Esophagus squamous epithelium (tissue), 5 donors: ENCODE measurements around the gene ATP8B3. TPM values are rescaled to one million over a fixed set of nuclear protein-coding genes. Genes with fewer than 3 reads are reported as not detected.

Experiments
- DNase-seq: peaks from one replicate; lab custom pipeline; 2025; lab: John Stamatoyannopoulos, UW
- H3K27ac ChIP-seq, 4 donors: fragments of 200-600 bp; sonication (generic); one replicate each; pipeline ENCODE4 v1.5.1; 2016 to 2019; ENCODE audit warnings: mild to moderate bottlenecking in 1 of 4
- H3K27me3 ChIP-seq, 4 donors: fragments of 200-600 bp; sonication (generic); 1 replicate in 3 of 4; 2 replicates in 1 of 4; pipeline versions ENCODE4 v1.5.1 to v1.6.0; 2017 to 2021; ENCODE audit warnings: antibody characterized with exemption in 1 of 4
- H3K36me3 ChIP-seq, 3 donors: fragments of 200-600 bp; sonication (generic); one replicate each; pipeline ENCODE4 v1.5.1; 2016 to 2019
- H3K4me1 ChIP-seq, 3 donors: fragments of 200-600 bp; sonication (generic); one replicate each; pipeline ENCODE4 v1.5.1; 2017 to 2019
- H3K4me3 ChIP-seq, 4 donors: fragments of 200-600 bp; sonication (generic); 1 replicate in 3 of 4; 2 replicates in 1 of 4; pipeline ENCODE4 v1.5.1; 2016 to 2019; ENCODE audit warnings: mild to moderate bottlenecking in 2 of 4, moderate library complexity in 1 of 4
- H3K9me3 ChIP-seq, 3 donors: fragments of 200-600 bp; sonication (generic); one replicate each; pipeline ENCODE4 v1.5.1; 2016 to 2019
- POLR2A ChIP-seq, 4 donors: fragments of 450-650 bp; IDR thresholded peaks; one replicate each; pipeline ENCODE4 v1.6.1; 2017; ENCODE audit warnings: antibody characterized with exemption in 4 of 4, mild to moderate bottlenecking in 4 of 4, moderate library complexity in 3 of 4
- WGBS, 2 donors: methylation state at CpG; one replicate each; pipeline ENCODE4 v1.1.5; 2018; 5-methylcytosine and 5-hydroxymethylcytosine counted together
- intact Hi-C: fragments of 100-400 bp; cut with DNase I; formaldehyde crosslinking; loops from one replicate; pipeline ENCODE4 v1.15.0; 2022
- total RNA-seq, 4 donors: library from RNA; depleted of rRNA; stranded (reverse); fragments of >200 nt; gene quantifications; one replicate each; pipeline ENCODE4 v1.1.0, GENCODE V29; 2016
- TF ChIP-seq, protein P1 (sequence below), 6 experiments: fragments of 450-650 bp in 4 of 6; fragments of 200-600 bp in 2 of 6; sonication (generic) in 2 of 6; IDR thresholded peaks; one replicate each; pipeline ENCODE4 v1.5.1; 2016 to 2019; ENCODE audit warnings: antibody characterized with exemption in 6 of 6, mild to moderate bottlenecking in 4 of 6, moderate library complexity in 4 of 6
- donor health status: DM: yes; HTN: yes; CAD: no.

The ATP8B3 gene
- total RNA-seq, 4 donors from 2014 or later, result 0.57 to 3.0 (median 1.4) TPM

DNA sequence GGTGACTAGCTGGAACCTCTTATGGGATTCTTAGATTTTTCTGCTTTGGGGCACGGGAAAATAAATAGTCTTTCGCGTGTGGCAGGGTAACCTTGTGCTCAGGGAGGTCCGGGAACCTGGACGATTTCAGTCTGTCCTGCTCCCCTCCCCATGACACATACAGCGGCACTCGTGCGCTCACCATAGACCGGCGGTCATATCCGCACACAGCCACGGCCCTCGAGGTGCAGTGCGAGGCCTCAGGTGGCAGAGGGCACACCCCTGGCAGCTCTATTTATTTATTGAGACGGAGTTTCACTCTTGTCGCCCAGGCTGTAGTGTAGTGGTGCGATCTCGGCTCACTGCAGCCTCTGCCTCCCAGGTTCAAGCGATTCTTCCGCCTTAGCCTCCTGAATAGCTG lies 55.8 kb downstream of the ATP8B3 start:
- no peak for TF ChIP-seq POLR2A (IDR thresholded peaks at IDR 0.05)
- TF ChIP-seq, protein P1, sequence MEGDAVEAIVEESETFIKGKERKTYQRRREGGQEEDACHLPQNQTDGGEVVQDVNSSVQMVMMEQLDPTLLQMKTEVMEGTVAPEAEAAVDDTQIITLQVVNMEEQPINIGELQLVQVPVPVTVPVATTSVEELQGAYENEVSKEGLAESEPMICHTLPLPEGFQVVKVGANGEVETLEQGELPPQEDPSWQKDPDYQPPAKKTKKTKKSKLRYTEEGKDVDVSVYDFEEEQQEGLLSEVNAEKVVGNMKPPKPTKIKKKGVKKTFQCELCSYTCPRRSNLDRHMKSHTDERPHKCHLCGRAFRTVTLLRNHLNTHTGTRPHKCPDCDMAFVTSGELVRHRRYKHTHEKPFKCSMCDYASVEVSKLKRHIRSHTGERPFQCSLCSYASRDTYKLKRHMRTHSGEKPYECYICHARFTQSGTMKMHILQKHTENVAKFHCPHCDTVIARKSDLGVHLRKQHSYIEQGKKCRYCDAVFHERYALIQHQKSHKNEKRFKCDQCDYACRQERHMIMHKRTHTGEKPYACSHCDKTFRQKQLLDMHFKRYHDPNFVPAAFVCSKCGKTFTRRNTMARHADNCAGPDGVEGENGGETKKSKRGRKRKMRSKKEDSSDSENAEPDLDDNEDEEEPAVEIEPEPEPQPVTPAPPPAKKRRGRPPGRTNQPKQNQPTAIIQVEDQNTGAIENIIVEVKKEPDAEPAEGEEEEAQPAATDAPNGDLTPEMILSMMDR (IDR thresholded peaks at IDR 0.05), result no peak
- 7 to 14% methylated on average over 7 to 15 of the region's 20 CpGs for WGBS, 2 donors
- H3K4me3 ChIP-seq, result no peak overlapping the region

DNA sequence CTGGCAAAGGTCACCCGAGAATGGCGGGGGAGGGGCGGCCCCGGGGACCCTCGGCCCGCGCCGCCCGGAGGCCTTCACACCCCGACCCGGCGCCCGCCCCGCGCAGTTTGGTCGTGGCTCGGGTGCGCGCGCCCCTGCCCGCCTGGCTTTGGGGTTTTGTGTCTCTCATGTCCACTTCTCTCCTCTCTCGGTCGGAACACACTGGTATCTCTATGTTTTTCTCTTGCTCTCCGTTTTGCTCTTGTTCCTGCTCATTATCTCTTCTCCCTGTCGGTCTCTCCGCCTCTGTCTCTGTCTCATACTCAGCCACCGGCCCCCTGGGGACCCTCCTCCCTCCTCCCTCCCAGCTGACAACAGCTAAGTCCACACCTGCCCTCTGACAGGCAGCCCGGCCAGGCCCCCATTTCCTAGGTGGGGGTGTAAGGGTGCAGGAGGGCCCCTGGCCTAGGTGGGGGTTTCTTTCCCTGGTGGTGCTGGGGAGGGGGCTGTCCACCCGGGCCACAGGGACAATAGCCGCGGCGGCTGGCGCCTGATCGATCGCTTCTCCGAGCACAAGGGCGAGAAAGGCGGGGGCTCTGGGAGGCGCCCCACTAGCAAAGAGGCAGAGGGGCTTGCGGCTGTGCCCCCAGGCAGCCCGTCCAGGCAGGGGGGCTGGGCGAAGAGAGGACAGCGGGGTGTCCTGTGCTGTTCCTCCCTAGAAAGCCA lies 56.5 kb downstream of the ATP8B3 start:
- intact Hi-C loops, result no loop called here

More for the DNA sequence above, 55.8 kb downstream of the ATP8B3 start:
- peaks cover 4 to 44% (median 13%) of the 10 kb centered on the region in 3 donors for H3K4me1 ChIP-seq
- H3K9me3 ChIP-seq, result no peaks in the 10 kb centered on the region
- intact Hi-C loops, result no loop called here
- peaks cover 61 to 100% (median 67%) of the 10 kb centered on the region in 4 donors for H3K27me3 ChIP-seq
- H3K27ac ChIP-seq, result no peak overlapping the region
- no peak for DNase-seq
- H3K36me3 ChIP-seq, result no peaks in the 10 kb centered on the region

DNA sequence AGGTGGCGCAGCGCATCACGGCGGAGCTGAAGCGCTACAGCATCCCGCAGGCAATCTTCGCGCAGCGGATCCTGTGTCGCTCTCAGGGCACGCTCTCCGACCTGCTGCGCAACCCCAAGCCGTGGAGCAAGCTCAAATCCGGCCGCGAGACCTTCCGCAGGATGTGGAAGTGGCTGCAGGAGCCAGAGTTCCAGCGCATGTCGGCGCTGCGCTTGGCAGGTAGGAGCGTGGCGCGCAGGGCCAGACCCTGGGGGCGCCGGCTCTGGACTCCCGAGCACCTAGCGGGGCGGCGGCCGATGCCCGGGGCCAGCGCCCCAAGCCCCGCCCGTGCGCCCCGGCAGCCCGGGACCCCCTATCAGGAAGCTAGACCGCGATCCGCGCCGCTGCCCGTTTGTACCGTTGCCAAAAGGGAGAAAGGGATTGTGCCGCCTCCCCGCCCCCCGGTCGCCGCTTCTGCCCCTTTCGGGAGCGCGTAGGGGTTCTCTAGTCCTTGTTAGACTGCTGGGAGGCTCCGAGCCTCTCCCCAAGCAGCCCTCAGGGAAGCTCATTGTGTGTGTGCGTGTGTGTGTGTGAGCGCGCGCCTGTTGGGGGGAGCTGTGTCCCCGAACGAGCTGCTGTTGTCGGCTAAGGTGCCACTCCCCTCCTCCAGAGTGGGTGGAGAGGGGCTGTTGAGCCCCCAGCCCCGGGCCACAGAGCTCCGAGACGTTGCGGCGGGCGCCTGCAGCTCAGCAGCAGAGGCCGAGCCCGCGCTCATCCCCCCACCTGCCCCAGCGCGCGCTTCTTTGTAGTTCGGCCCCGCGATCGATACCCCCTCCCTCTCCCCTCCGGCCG lies 57.2 kb downstream of the ATP8B3 start:
- WGBS, 2 donors, result 0 to 7% methylated on average over 3 to 7 of the region's 80 CpGs
- DNase-seq, result no peak
- intact Hi-C loops, result no loop called here
- no peak for TF ChIP-seq POLR2A (IDR thresholded peaks at IDR 0.05)
- TF ChIP-seq, protein P1 (IDR thresholded peaks at IDR 0.05), result no peak
- H3K36me3 ChIP-seq, result no peaks in the 10 kb centered on the region
- H3K4me1 ChIP-seq, result peaks cover 9 to 52% (median 17%) of the 10 kb centered on the region in 3 donors
- H3K4me3 ChIP-seq, result no peak overlapping the region
- no peak overlapping the region for H3K27ac ChIP-seq
- H3K27me3 ChIP-seq, result peaks cover 69 to 100% (median 73%) of the 10 kb centered on the region in 4 donors
- H3K9me3 ChIP-seq, result no peaks in the 10 kb centered on the region

More for the DNA sequence above, 56.5 kb downstream of the ATP8B3 start:
- peaks cover 4 to 44% (median 13%) of the 10 kb centered on the region in 3 donors for H3K4me1 ChIP-seq
- DNase-seq, result no peak
- TF ChIP-seq POLR2A (IDR thresholded peaks at IDR 0.05), result no peak
- TF ChIP-seq, protein P1 (IDR thresholded peaks at IDR 0.05), result no peak
- no peak overlapping the region for H3K27ac ChIP-seq
- H3K9me3 ChIP-seq, result no peaks in the 10 kb centered on the region
- 2 to 13% methylated on average over 21 to 25 of the region's 43 CpGs for WGBS, 2 donors
- no peak overlapping the region for H3K4me3 ChIP-seq
- peaks cover 67 to 100% (median 72%) of the 10 kb centered on the region in 4 donors for H3K27me3 ChIP-seq
- no peaks in the 10 kb centered on the region for H3K36me3 ChIP-seq

DNA sequence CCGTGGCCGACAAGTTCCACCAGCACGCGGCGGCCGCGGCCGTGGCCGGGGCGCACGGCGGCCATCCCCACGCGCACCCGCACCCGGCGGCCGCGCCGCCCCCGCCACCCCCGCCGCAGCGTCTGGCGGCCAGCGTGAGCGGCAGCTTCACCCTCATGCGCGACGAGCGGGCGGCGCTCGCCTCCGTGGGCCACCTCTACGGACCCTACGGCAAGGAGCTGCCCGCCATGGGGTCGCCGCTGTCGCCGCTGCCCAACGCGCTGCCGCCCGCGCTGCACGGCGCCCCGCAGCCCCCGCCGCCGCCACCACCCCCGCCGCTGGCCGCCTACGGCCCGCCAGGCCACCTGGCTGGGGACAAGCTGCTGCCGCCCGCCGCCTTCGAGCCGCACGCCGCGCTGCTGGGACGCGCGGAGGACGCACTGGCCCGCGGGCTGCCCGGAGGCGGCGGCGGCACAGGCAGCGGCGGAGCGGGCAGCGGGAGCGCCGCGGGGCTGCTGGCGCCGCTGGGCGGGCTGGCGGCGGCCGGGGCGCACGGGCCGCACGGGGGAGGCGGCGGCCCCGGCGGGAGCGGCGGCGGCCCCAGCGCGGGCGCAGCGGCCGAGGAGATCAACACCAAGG lies 57.9 kb downstream of the ATP8B3 start:
- intact Hi-C loops, result no loop called here
- H3K4me1 ChIP-seq, result peaks cover 14 to 59% (median 24%) of the 10 kb centered on the region in 3 donors
- TF ChIP-seq POLR2A (IDR thresholded peaks at IDR 0.05), result no peak
- TF ChIP-seq, protein P1 (IDR thresholded peaks at IDR 0.05), result no peak
- H3K27ac ChIP-seq, result no peak overlapping the region
- WGBS, 2 donors, result 5% methylated on average over 8 of the region's 105 CpGs; no CpG with 5 or more reads in 1 of the 2 donors
- no peak for DNase-seq
- H3K4me3 ChIP-seq, result no peak overlapping the region
- peaks cover 71 to 100% (median 73%) of the 10 kb centered on the region in 4 donors for H3K27me3 ChIP-seq
- H3K36me3 ChIP-seq, result no peaks in the 10 kb centered on the region
- H3K9me3 ChIP-seq, result no peaks in the 10 kb centered on the region
